GM12891 (cell line): Measurements from ENCODE around the gene GNAT1.

Experiments used
- POLR2A ChIP-seq: IDR thresholded peaks from 2 replicates; pipeline ENCODE4 v1.6.1; 2011; ENCODE audit warnings: low read depth, low read length, control low read depth
- TAF1 ChIP-seq: IDR thresholded peaks from 2 replicates; pipeline ENCODE4 v1.6.1; 2011; ENCODE audit warnings: low read depth, low read length, control low read depth

DNA sequence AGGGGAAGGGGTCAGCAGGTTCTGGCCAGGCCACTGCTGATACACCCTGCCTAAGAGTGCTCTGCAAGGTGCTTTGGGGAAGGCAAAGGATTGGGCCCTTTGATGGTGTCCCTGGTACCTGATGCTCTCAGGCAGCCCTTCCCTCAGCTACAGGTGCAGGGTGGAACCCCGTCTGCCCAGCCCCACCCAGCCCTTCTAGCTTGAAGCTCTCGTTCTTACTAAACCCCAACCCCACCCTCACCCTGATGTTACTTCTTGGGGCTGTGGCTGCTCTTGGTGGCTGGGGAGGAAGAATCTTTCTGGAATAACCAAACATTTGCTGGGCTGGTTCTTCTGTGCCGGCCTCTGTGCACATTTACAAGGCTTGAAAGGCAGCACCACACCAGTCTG lies 51.0 kb downstream of the GNAT1 start:
- TF ChIP-seq TAF1 (no peak), POLR2A (no peak)
